Osteocyte (in vitro differentiated cells): ENCODE data around the gene NCR2. TPM values are rescaled to one million over a fixed set of nuclear protein-coding genes. Genes with fewer than 3 reads are reported as not detected.

Experiments used
- DNase-seq: peaks from one replicate; pipeline ENCODE4 v3.0.0; 2021; ENCODE audit warnings: mixed read lengths; ENCODE audit not compliant: unreplicated experiment; ENCODE audit errors: extremely low spot score
- H3K27ac Mint-ChIP-seq: one replicate; pipeline ENCODE4 v1.8.0; 2021; ENCODE audit warnings: mild to moderate bottlenecking, mixed read lengths; ENCODE audit not compliant: unreplicated experiment
- H3K27me3 Mint-ChIP-seq: one replicate; pipeline ENCODE4 v1.8.0; 2021; ENCODE audit warnings: mixed read lengths; ENCODE audit not compliant: unreplicated experiment
- H3K36me3 Mint-ChIP-seq: one replicate; pipeline ENCODE4 v1.8.0; 2021; ENCODE audit warnings: mixed read lengths; ENCODE audit not compliant: unreplicated experiment
- H3K4me1 Mint-ChIP-seq: one replicate; pipeline ENCODE4 v1.8.0; 2021; ENCODE audit warnings: mixed read lengths; ENCODE audit not compliant: unreplicated experiment
- H3K4me3 Mint-ChIP-seq: one replicate; pipeline ENCODE4 v1.8.0; 2021; ENCODE audit warnings: mild to moderate bottlenecking, moderate library complexity, mixed read lengths; ENCODE audit not compliant: unreplicated experiment
- H3K9me3 Mint-ChIP-seq: one replicate; pipeline ENCODE4 v1.8.0; 2021; ENCODE audit warnings: mixed read lengths; ENCODE audit not compliant: unreplicated experiment
- CTCF ChIP-seq: fragments of 200-600 bp; sonication (generic); IDR thresholded peaks from 2 replicates; pipeline ENCODE4 v1.5.0; 2021; ENCODE audit warnings: antibody characterized with exemption, mild to moderate bottlenecking, moderate library complexity
- total RNA-seq: library from RNA; stranded (reverse); gene quantifications from 2 replicates; pipeline ENCODE4 v1.2.1, GENCODE V29; 2021

Gene NCR2
- total RNA-seq, 1 donor from 2014 or later, result not detected

- Mint-ChIP-seq H3K4me1 (peaks cover 52% of the 10 kb centered on the region), H3K27me3 (peaks cover 71% of the 10 kb centered on the region), H3K4me3 (peak overlapping the region; percentile 64), H3K9me3 (no peaks in the 10 kb centered on the region), H3K36me3 (no peaks in the 10 kb centered on the region), H3K27ac (no peak overlapping the region)
- DNase-seq, result peak; percentile 85
- no peak for TF ChIP-seq CTCF
These were observed 37.6 kb downstream of the NCR2 start for GRCh38 chr6:41372832-41373626.

- Mint-ChIP-seq H3K4me3 (peak overlapping the region; percentile 53), H3K4me1 (peaks cover 52% of the 10 kb centered on the region), H3K9me3 (no peaks in the 10 kb centered on the region), H3K27ac (no peak overlapping the region), H3K36me3 (no peaks in the 10 kb centered on the region), H3K27me3 (peaks cover 75% of the 10 kb centered on the region)
- peak; percentile 80 for DNase-seq
- no peak for TF ChIP-seq CTCF
These were observed 38.2 kb downstream of the NCR2 start for GRCh38 chr6:41373627-41373918.

GRCh38 chr6:41373919-41374617 is 38.7 kb downstream of the NCR2 start:
- Mint-ChIP-seq H3K27me3 (peaks cover 77% of the 10 kb centered on the region), H3K27ac (no peak overlapping the region), H3K9me3 (no peaks in the 10 kb centered on the region), H3K4me3 (peak overlapping the region; percentile 53), H3K4me1 (peaks cover 49% of the 10 kb centered on the region), H3K36me3 (no peaks in the 10 kb centered on the region)
- no peak for TF ChIP-seq CTCF
- DNase-seq, result peak; percentile 81

GRCh38 chr6:41374618-41375590 is 39.5 kb downstream of the NCR2 start:
- Mint-ChIP-seq H3K4me1 (peaks cover 49% of the 10 kb centered on the region), H3K9me3 (no peaks in the 10 kb centered on the region), H3K4me3 (peak overlapping the region; percentile 32), H3K27ac (no peak overlapping the region), H3K36me3 (no peaks in the 10 kb centered on the region), H3K27me3 (peaks cover 81% of the 10 kb centered on the region)
- peak; percentile 71 for DNase-seq
- TF ChIP-seq CTCF, result no peak
